HG03520 (cell line): Measurements from ENCODE around the gene SLC17A5.
A peak's percentile ranks its signal among the peaks of the same experiment; 100 is the strongest.

Experiments
- ATAC-seq: cut with Tn5 transposase; IDR thresholded peaks from one replicate; pipeline ENCODE4 v1.9.1; 2021; ENCODE audit warnings: mild to moderate bottlenecking, moderate library complexity; ENCODE audit not compliant: unreplicated experiment

SLC17A5 gene

DNA sequence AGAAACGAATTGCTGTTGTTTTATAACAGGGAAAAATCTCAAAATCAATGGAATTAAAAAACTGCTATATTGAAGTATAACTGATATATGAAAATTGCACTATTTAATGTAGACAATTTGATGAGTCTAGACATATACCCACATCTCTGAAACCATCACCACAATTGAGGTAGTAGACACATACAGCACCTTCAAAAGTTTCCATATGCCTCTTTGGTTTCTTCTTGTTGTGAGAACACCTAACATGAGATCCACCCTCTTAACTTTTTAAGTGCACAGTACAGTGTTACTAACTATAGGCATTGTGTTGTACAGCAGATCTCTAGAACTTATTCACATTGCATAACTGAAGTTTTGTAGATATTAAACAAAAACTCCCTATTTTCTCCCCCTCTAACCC is 14.0 kb upstream of the SLC17A5 start:
- peak; percentile 34 for ATAC-seq

- no peak for ATAC-seq
Measured at GRCh38 chr6:73666393-73666792, 12.6 kb upstream of the SLC17A5 start.

DNA sequence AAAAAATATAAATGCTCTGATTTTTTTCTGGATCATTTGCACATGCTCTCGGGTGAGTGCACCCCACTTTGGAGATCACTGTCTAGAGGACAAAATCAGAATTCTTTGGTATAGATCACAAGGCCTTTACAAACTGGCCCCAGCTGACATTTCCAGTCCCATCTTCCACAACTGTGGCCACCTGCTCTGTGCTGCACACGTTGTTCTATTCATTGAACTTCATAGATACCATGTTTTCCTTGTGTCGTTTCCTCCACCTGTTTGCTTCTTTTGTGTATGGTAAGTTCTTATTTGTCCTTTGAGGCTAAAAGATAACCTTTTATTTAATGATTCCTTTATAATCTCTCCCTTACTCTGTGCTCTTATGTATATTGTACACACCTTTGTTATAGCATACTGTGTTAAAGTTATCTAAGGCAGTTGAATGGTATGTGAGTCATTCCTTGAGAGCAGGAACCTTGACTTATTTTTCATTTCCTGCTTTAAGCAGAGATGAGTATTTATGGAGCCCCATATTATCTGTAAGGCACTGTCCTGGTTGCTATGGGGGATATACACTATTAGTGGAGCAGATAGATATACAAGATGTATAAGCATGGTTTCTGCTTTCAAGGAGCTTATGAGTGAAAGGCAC is 12.0 kb upstream of the SLC17A5 start:
- ATAC-seq, result peak; percentile 87

DNA sequence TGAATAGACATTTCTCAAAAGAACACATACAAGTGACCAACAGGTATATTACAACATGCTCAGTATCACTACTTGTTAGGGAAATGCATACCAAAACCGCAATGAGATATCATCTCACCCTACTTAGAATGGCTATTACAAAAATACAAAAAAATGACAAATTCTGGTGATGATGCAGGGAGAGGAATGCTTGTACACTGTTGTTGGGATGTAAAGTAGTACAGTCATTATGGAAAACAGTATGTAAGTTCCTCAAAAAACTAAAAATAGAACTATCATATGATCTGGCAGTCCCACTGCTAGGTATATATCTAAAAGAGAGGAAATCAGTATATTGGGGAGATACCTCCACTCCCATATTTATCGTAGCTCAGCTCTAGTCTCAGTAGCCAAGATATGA is 10.9 kb upstream of the SLC17A5 start:
- no peak for ATAC-seq

GRCh38 chr6:73657201-73657600 is 3.4 kb upstream of the SLC17A5 start:
- no peak for ATAC-seq

- ATAC-seq, result no peak
Measured at GRCh38 chr6:73656531-73657145, 2.8 kb upstream of the SLC17A5 start.

DNA sequence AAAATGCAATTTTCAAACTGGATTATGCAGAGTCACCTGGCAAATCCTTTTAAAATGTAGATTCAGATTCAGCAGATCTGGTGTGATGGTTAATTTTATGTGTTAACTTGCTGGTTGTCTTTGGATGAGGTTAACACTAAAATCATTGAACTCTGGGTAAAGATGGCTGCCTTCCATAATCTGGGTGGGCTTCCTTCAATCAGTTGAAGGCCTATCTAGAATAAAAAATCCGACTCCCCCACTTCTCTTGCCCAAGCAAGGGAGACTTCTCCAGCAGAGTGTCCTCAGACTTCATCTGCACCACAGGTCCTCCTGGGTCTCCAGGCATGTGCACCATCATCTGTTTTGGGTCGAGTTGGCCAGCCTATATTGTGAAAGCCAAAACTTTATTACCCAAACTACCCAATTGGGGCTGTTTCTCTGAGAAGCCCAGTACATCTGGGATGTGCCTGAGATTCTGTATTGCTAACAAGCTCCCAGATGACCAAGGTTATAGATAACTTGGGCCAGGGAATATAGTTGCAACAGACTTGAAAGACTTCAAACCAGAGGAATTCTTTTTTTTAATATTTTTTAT is 1.6 kb upstream of the SLC17A5 start:
- ATAC-seq, result no peak

GRCh38 chr6:73652637-73653570 is 888 bp downstream of the SLC17A5 start:
- ATAC-seq, result peak; percentile 39

DNA sequence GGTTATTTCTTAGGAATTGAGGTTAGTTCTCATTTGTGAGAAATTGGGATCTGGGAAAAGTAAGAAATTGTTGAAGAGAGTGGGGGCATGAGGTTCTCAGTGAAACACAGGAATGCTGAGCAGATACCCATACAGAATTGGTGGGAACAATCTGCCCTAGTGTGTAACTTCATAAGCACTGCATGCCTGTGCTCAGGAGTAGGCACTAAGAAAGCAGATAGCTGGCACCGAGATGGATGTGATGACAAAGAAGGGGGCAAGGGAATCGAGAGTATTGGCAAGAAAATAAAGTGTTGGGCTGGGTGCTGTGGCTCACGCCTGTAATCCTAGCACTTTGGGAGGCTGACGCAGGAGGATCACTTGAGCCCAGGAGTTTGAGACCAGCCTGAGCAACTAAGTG is 4.0 kb downstream of the SLC17A5 start:
- no peak for ATAC-seq

GRCh38 chr6:73648166-73648565 is 5.6 kb downstream of the SLC17A5 start:
- ATAC-seq, result no peak

GRCh38 chr6:73644941-73645591 is 8.7 kb downstream of the SLC17A5 start:
- no peak for ATAC-seq

DNA sequence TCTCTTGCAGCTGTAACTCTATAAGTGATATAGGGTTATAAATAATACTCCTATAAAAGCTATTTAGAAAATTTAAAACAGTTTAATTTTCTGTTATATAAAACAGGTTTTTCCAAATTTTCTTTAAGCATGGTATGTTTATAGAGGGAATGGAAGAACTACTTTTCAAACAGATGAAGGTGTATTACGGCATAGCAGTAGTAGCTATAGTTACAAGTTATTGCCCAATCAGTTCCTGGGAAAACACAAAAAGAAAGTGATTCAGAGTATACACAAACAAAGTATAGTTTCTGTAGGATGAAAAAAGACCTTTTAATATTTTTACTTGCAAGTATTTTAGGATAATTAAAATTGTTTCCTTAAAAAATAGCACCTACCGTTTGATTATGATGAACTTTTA is 9.8 kb downstream of the SLC17A5 start:
- no peak for ATAC-seq

DNA sequence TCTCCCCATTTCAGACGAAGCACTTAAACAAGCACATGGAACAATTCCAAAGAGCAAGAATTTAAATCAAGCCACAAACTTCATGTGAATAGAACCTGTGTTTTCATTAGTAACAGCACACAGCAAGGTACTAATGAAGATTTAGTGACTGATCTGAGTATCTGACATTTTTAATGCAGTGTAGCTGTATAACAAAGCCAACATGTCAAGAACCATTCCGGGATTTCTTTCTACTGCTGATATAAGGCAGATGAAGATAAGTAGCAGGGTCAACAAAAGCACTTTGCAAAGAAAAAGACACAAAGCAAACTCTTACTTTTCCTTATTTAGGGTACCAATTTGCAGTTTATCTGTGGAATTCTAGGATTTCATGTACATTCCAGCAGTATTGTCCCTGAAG is 11.3 kb downstream of the SLC17A5 start:
- ATAC-seq, result no peak

DNA sequence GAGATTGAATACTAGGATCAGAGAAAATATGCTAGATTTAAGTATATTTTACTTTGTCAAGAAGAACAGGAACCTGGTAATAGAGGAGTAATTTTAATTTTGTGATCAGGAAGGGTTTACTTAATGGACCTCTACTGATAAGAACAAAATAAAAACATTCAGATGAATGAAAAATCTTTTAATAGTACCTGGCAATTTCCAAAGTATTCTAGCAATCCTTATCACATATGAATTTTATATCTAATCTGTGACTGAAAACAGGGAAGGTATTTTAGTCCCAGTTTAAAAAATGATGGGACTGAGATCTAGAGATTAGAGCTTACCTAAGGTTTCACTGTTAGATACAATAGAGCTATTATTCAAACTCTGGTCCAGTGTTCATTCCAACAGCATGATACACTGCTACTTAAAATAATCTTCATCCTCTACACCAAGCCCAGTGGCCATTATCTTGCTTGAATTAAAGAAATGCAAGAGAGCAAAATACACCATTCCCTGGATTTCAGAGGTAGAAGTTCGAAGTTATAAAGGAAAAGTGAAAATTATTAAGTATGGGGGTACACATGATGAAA is 13.5 kb downstream of the SLC17A5 start:
- ATAC-seq, result no peak

DNA sequence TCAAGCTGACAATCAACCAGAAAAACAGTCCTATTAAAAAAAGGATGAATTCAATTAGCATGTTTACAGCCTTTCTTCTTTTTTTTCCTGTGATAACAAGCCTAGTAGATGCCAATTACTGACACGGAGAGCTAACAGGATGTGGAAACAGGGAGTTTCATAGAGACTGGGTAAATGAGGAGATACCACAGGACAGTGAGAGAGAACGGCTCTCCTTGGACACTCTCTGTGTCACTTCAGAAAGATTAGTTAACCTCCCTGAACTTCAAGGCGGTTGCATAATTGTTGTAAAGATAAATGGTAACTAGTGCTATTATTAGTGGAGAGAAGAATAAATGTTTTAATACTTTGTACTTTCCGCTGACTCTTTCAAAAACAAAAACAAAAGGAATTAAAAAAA is 14.8 kb downstream of the SLC17A5 start:
- ATAC-seq, result no peak

DNA sequence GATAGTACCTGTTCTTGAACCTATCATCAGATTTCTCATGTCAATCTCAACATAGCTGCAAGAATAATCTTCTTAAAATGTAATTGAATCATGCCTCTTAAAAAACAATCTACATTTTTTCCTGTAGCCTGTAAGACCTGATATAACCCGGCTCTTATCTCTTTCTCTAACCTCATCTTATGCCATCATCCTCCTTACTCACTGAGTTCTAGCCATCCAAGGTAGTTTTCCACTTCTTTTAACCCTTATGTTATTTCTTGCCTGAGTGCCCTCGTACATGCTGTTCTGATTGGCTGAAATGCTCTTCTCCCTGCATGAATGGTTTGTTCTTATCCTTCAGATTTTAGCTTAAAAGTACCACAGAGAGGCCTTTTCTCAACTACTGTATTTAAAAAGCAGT is 16.4 kb downstream of the SLC17A5 start:
- no peak for ATAC-seq

DNA sequence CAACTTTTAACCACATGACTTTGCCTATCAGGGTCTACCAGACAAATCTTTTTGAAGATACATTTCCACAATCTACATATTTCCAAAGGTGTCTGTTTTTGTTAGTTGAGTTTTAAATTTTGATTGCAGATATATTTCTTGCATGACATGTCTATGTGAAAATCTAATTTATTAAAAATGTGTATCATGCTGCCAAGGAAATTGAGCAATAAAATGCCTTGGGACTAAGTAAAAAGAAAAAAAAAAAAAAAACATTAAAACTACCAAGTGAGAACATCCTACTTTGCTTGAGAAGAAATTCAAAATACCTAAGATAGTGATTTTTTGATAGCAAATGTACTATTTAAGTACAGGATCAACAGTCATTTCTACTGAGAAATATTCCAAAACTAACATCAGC is 17.7 kb downstream of the SLC17A5 start:
- ATAC-seq, result no peak

DNA sequence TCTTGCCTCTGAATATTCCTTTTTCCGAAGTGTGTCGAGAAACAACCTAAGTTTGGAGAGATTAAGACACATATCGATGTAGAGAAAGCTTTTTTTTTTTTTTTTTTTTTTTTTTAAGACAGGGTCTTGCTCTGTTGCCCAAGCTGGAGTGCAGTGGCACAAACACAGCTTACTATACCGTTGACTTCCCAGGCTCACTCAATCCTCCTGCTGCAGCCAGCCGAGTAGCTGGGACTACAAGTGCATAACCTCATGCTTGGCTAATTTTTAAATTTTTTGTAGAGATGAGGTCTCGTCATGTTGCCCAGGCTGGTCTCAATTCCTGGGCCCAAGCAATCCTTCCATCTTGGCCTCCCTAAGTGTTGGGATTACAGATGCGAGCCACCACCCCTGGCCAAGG is 21.4 kb downstream of the SLC17A5 start:
- ATAC-seq, result no peak

GRCh38 chr6:73631849-73632248 is 21.9 kb downstream of the SLC17A5 start:
- ATAC-seq, result no peak

DNA sequence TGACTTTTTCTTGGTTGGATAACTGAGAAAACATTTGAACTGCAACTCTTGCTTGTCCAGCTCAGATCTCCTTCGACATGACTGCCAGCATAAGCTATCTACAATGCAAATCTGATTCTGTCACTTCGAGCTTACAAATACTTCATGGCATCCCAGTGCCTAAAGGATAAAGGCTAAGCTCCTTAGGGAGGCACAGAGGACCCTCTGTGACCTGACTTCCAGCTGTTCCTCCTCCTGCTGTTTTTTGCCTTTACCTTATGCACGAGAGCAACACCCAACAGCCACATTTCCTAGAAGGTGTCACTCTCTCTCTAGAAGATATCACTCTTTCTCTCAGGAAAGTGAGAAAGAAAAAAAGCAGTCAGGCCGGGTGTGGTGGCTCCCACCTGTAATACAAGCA is 23.4 kb downstream of the SLC17A5 start:
- no peak for ATAC-seq

- ATAC-seq, result no peak
Measured at GRCh38 chr6:73624896-73625295, 28.9 kb downstream of the SLC17A5 start.
